Measurements from ENCODE around the gene PPIB. TPM values are rescaled to one million over a fixed set of nuclear protein-coding genes. Genes with fewer than 3 reads are reported as not detected.

The PPIB gene
- polyA plus RNA-seq, 1 donor: 469 TPM

DNA sequence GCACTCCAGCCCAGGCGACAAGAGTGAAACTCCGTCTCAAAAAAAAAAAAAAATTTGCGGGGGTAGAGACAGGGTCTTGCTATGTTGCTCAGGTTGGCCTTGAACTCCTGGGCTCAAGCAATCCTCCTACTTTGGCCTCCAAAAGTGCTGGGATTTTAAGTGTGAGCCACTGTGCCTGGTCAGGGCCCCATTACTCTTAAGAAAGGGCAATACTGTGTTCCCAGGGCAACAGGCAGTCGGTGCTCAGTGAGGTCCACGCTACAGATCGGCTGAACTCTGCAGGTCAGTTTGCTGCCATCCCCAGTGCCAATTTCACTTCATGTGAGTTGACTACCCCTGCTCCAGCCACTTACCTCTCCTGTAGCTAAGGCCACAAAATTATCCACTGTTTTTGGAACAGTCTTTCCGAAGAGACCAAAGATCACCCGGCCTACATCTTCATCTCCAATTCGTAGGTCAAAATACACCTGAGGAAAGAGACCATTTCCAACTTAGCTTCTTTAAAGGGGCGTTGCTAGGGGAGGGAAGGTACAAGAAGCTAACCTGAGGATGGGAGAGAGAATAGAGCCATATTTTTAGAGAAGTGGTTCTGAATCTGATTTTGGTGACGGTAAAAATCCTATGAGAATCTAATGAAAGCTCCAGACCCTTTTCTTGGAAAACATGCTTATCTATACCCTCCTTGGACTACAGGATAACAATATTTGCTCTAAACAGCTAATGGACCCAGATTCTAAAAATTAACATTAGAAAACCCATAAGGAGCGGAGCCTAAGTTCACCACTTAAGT lies 939 bp downstream of the PPIB start:
- DNase-seq: no peak

DNA sequence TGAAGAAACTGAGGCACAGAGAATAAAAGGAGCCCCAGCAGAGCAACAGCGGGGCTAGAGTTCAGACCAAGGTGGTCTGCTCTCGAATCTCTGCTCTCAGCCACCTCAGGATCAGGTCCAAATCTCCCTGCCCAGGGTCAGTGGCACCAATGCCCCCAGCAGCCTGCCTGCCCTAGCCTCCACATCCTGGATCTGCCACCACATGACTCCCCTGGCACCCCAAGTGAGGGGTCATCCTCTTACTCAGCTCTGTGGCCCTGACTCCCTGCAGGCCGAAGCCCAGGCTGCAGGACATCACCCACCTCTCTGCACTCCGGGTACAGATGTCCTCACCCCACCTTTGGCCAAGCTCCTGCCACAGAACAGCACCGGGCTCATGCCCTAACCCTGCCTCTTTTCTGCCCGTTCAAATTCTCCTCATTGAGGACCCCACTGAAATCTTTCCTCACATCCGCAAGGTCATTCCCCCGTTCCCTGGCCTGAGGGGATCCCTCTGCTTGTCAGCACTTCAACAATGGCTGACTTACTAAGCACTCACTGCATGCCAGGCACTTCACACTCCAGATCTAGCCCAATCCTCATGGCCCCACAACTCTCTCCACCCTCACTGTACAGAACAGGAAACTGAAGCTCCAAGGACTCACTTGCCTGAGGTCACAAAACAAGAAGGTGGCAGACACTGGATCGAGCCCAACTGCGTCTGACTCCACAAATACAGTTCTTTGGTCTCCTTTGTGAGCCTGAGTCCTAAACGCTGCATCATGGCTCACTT lies 4.3 kb downstream of the PPIB start:
- no peak for DNase-seq

DNA sequence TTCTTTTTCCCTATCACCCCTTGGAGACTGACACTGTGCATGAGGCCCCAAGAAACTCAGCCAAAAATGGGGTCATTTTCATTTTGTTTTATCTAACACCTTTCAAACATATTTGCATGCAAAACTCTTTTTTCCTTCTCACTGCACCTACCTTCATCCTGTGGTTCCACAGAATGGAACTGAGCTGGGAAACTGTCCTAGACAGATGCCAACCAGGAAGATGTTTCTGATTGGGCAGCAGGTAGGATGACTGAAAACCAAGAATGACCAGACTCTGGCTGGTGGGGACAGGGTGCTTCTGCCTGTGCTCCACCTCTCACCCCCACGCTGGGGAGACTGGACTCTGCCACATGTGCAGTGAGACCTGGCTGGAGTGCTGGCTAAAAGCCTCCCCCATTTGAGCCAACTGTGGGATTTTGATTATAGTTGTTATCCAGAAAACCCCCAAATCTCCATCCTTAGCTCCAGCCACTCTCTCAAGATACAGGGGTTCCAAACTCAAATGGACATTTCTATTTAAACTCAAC lies 5.2 kb downstream of the PPIB start:
- DNase-seq: no peak

DNA sequence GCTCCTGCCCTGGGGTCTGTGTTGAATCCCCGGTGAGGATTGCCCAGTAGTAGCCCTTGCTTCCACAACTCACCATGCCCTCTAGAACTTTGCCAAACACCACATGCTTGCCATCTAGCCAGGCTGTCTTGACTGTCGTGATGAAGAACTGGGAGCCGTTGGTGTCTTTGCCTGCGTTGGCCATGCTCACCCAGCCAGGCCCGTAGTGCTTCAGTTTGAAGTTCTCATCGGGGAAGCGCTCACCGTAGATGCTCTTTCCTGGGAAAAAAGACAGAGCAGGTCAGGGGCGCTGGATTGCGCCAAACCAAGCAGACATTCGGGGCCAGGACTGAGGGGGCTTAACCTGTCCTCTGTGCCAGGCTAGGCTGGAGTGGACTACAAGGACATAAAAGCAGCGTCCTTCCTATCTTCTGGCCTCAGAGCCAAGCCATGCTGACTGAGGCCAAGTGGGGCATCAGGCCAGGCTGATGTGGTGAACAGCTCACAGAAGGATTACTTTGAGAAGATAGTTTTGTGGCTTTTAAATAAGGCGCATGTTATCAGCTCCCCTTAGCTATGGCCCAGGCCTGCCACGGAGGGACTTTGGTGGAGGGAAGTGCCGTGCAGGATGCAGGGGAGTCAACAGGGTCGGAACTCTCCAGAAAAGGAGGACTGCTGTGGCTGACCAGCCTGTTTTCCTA lies 6.0 kb downstream of the PPIB start:
- DNase-seq: no peak

DNA sequence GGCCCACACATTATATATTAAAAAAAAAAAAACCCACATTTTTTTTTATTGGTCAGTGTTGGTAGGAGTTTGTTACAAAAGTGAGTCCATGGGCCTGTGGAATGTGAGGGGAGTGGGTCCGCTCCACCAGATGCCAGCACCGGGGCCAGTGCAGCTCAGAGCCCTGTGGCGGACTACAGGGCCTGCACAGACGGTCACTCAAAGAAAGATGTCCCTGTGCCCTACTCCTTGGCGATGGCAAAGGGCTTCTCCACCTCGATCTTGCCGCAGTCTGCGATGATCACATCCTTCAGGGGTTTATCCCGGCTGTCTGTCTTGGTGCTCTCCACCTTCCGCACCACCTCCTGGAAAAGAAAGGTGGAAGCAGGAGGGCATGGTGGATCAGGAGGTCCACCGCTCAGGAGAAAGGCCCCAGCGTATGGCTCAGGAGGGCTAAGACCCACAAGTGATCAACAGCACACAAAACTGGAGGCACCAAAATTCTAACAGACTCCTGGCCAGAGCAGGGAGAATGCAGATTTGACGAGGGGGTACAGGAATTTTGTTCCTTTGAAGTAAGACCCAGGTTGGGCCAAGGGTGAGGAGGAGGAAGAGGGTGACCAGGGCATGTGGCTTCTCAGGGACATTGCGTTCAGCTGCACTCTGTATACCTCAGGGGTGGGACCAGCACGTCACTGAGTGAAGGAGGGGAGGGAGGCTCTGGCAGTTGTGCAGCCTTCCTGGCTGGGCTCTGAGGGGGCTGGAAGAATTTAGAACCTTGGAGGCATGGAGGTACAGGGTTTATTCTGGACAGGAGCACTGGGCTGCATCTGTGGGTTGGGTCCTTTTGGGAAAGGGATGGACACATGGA lies 6.8 kb downstream of the PPIB start:
- no peak for DNase-seq

DNA sequence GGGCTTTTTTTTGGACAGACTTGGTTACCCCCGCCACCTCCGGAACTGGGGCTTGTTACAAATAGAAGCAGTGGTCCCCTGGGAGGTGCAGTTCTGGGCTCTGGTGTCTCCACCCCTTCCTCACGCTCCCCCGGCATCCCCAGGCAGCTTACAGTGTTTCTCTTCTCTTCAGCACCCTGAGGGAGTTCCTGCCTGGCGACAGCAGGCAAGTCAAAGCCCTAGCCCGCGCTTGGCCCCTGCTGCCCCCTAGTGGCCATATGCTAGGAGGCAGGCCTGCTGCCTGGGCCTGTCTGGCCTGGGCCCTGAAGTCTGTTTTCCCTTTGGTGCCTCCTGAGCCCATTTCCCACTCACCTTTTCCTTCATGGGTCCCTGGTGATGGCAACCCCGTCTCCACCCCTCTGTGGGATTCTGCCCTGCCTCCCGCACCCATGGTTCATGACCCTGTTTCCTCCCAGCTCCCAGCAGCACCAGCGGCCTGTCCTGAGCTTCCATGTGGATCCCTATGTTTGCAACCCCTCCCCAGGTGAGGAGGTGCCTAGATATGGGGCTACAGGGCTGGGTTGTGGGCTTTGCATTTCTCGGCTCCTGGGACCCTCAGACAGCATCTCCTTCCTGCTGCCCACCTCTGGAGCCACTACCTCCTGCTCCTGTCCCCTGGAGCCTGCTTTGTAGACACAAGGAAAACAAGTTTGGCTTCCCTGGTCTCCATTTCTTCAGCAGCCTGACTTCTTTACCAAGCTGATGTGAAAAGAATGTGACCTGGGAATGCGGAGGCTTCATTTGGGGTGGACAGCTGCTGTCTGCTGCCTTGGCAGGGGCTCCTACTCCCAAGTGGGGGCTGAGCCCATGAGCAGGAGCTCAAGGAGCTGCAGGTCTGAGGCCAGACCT lies 9.1 kb downstream of the PPIB start:
- peak; percentile 81 for DNase-seq

DNA sequence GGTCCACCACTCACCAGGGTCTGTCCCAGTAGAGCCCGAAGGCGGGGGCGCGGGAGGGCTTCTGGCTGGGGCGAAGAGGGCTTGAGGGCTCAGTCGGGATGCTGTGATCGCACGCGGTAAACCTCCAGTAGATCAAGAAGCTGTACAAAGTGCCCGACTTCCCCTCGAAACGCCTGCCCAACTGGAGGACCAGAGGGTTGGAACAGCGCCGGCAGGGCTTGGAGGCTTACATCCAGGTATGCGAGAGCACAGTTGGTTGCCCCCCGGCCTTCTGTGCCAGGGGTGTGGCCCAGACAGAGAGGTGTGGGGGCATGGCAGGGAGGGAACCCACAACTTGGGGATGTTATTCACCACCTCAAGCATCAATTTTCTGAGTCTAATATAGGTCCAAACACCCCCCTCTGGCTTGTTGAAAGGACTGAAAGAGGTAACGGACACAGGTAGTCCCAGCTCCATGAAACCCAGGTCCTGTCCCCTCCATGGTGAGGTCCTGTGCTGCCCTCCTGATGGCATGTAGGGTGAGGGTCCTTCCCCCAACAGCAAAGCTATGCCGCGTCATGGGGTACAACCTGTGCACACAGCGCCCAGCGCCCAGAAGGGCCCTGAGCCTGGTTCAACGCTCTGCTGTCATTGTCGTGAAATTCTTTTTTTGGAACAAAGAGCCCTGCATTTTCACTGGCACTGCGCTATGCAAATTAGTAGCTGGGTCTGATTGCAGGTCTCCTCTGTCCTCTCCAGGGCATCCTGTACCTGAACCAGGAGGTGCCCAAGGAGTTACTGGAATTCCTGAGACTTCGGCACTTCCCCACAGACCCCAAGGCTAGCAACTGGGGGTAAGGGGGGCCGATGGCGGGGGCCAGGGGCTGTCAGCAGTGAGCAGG lies 10.1 kb downstream of the PPIB start:
- DNase-seq: no peak

DNA sequence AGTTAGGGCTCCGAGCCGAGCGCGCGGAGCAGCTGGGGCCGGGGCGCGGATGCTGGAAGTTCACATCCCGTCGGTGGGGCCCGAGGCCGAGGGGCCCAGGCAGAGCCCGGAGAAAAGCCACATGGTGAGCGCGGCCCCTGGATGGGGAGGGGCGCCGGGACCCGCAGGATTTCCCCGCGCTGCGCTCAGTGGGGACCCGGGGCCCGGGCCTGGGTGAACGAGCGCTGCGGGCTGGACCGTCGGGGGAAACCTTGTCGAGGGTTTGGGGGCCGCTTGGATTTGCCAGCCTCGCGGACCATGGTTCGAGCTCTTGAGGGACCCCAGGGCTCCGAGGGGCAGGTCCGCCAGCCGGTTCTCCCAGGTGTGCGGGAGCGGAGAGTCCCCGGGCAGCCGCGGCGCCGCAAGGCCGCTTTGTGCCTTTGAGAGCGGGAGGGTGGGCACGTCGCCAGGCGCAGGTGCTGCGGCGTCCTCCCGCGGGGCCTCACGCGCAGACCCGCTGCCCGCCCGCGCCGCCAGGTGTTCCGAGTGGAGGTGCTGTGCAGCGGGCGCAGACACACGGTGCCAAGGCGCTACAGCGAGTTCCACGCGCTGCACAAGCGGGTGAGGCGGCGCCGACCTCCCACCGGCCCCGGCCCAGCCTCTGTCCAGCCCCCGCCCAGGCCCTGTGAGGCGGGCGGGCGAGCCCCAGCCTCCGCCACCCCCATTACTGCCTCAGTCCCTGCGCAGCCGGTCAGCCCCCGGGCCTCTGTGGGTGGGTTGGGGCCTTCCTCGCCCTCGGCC lies 10.9 kb downstream of the PPIB start, which contains the start of gene SNX22:
SNX22 (plus strand) TSS at position 5 of the 780 bp plus-strand sequence; CDS start at position 50, 45 bp downstream.
- no peak for DNase-seq

DNA sequence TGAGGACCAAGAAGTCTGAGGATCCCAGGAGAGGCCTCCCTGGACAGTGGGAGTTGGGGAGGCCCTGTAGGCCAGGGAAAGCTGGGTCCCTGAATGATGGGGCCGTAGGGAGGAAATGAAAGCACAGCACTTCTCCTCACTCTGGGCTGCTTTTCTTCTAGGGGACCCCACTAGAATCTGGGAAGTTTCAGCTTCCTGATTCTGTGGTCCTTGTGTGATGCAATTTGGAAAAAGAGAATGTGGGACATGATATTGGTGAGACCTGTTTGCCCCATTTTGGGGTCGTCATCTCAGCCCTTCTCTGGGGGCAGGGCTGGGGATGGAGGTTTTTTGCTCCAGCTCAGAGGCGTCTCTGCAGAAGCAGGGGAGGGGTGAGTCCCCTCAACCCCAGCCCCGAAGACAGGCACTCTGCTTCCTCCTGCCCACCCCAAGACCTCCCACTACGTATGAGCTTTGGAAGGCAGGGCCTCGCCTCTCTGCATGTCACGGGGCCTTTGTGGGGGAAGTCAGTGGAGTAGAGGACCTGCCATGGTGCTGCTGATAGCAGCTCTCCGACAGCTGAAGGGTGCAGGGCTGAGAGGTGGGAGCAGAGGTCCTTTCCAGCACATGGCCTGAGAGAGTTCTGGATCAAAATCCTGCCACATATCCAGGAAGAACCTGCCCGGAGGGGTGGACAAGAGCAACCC lies 12.8 kb downstream of the PPIB start:
- DNase-seq: no peak

DNA sequence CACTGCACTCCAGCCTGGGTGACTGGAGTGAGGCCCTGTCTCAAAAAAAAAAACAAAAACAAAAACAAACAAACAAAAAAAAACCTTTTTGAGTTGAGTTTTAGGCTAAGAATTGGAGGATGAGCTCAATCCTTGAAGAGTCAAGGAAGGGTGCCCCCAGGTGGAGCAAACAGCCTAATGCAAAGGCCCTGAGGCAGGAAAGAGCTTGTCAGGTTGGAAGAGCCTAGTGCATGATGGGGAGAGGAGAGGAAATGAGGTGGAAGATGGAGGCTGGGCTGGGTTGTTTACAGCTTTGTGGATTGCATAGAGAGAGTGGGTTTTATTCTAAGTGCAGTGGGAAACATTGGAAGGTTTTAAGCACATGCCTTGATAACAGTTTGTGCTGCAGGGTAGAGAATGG lies 13.4 kb downstream of the PPIB start:
- DNase-seq: no peak

DNA sequence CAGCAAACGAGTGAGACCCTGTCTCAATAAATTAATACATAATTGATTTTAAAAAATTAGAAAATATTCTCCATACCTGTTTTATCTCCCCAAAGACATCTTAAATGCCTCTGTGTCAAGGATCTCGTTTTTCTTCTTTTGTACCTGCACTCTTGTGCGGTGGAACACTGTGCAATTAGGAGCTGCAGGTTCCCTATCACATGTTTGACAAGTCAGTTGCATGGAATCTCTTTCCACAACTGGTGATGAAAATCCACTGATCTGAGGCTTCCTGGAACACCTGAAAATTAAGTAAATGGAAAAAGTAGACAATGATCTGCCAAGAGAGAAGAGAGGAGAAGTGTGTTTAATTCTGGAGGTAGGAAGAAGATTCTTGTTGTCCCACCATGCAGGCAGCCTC lies 14.2 kb downstream of the PPIB start:
- DNase-seq: no peak

DNA sequence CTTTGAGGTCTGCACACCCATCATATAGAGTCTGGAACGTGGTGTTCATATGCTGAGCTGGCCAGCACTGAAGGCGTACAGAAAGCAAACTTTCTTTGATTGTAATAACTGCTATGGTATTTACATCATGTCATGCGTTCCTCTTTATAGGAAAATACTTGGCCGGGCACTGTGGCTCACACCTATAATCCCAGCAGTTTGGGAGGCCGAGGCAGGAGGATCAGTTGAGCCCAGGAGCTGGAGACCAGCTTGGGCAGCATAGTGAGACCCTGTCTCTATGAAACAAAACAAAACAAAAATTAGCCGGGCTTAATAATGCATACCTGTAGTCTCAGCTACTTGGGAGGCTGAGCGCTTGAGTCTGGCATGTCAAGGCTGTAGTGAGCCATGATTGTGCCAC lies 14.7 kb downstream of the PPIB start:
- DNase-seq: no peak

DNA sequence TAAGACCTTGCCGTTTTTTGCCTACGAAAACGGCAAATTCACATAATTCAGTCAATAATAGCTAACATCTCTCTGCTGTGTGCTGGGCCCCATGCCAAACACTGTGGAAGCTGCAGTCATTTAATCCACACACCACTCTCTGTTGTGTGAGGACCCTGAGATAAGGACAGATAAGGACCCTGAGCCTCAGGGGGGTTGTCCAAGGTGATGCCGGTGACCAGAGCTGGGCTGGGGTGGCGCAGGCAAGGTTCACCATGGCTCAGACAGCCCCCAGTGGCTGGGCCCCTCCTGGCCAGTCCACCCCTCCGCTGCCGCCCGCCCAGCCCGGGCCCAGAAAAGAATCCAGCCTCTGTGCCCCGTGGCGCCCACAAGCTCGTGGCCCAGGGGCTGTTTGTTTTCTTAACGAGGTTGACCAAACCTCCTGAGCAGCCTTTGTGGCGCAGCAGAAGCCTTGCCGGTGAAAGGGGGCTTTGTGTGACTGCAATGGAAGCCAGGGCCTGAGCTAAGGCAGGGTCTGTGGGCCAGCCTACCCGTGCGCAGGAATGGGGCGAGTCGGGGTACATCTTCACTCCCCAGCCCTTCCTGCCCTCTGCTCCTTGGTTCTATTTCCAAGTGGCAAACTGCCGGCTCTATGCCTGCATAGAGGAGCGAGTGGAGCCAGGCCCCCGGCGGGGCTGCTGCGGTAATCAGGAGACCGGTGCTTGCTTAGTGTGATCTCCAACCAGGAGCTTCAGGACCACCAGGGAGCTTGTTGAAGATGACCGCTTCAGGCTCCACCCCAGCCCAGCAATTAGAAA lies 15.7 kb downstream of the PPIB start:
- DNase-seq: no peak

DNA sequence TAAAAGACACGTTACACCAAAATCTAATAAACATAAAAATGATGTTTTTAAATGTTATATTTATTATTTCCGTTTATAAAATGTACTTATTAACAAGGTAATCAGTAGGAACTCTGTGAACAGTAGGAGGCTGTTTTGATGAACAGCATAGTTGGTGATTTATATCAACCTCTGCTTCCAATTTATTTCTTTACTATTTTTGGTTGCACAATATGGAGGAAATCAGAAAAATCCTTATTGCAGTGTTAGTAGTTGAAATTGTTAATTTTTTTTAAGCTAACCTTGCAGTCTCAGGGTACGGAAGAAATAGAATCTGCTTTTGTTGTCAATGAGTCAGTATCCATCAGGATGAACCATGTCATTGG lies 16.3 kb downstream of the PPIB start:
- DNase-seq: no peak

DNA sequence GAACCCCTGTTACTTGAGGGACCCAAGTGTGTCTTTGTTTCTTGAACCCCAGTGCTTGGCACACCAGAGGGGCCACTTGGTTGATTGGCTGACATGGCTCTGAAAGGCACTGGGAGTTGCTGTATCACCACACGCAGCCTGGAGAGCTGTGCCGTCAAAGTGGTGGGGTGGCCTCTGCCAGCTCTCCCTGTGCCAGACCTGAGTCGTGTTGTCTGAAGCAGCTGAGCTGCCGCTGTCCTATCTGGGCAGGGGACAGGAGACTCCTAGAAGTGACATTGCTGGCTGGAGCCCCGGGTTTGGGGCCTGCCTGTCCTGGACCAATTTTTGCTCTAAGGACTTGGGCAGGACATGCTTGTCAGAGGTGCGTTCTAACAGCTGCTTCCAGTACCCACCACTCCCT lies 16.8 kb downstream of the PPIB start:
- DNase-seq: no peak

DNA sequence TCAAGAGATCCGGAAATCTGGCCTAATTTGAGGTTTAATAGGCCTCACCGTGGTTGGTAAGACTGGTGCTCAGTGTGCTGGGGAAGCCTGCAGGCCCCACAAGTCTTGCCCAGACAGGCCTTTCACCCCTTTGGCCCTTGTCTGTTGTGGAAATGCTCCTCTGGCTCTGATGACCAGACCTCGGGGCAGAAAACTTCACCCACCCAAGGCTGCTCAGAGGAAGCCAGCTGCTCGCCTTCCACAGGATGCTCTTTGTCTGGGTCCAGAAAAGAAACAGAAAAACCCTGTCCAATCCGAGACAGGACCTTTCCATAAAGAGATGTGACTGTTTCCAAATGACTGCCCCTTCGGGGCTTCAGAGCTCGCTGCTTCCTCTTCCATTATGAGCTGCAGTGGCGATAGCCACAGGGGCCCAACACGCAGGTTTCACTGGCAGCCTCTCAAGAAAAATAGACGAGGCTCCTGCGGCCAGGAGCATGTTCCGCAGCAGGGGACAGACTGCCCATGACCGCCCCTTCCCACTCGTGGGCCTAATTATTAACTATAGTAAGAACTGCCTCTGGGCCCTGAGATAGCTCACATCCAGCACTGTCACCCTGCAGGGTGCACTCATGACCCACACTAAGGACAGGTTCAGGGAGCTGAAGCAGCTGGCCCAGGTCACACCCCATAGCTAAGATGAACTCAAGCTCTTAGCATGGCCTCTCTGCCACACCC lies 18.1 kb downstream of the PPIB start:
- no peak for DNase-seq

DNA sequence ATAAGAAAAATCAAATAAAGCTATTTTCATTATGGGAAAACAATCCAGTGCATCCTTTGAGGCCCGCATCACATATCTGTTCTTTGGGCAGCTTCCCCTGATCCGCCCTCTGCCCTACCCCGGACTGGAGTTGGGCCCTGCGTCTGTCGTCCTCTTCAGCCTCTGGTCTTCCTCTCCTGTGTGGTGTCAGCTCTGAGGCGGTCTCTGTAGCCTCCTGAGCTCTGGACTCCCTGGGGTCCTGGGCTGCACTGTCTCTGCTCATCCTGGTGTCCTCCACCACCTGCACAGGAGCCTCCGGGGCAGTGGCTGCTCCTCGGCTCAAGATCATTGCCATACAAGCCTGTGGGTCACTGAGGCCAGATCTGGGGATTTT lies 18.6 kb downstream of the PPIB start:
- no peak for DNase-seq
